Panc1 (cell line): ENCODE data around the gene CREB5. TPM values are rescaled to one million over a fixed set of nuclear protein-coding genes. Genes with fewer than 3 reads are reported as not detected.

ENCODE experiments used
- ATAC-seq: fragments of 200-7000 bp; cut with Tn5 transposase; 2 replicates; pipeline ENCODE4 v1.9.1; 2020; ENCODE audit warnings: mild to moderate bottlenecking, moderate library complexity
- BruUV-seq: library from RNA; stranded (reverse); fragments of 400-500 nt; replicated peaks from 2 replicates; lab custom pipeline; 2021; lab: Mats Ljungman, UMichigan
- CTCF ChIA-PET: fragments of 300-600 bp; sonication (Branson Sonifier 250); formaldehyde crosslinking; loops from one replicate; lab custom pipeline; 2022; ENCODE audit warnings: antibody characterized with exemption; lab: Charles Lee
- POLR2A ChIA-PET: fragments of 300-600 bp; sonication (Branson Sonifier 250); formaldehyde crosslinking; loops from one replicate; lab custom pipeline; 2022; ENCODE audit warnings: antibody characterized with exemption; lab: Charles Lee
- DNase-seq: peaks from one replicate; pipeline ENCODE4 v3.0.0-alpha.2; 2010; ENCODE audit warnings: low read depth, low spot score
- H3K27ac ChIP-seq: 2 replicates; pipeline ENCODE4 v1.5.1; 2011; ENCODE audit warnings: mild to moderate bottlenecking, low read length, inconsistent platforms
- H3K27me3 ChIP-seq: fragments of 200-500 bp; sonication (Bioruptor generic); 2 replicates; pipeline ENCODE4 v1.6.0; 2014; ENCODE audit warnings: low read length, inconsistent platforms; ENCODE audit not compliant: control insufficient read depth, insufficient read depth
- H3K36me3 ChIP-seq: fragments of 200-500 bp; sonication (Bioruptor generic); 2 replicates; pipeline ENCODE4 v1.5.1; 2014; ENCODE audit warnings: inconsistent platforms, mild to moderate bottlenecking, low read length, moderate library complexity; ENCODE audit not compliant: control insufficient read depth, insufficient read depth
- H3K4me1 ChIP-seq: 2 replicates; pipeline ENCODE4 v1.5.1; 2011; ENCODE audit warnings: inconsistent platforms, mild to moderate bottlenecking, low read length, moderate library complexity; ENCODE audit not compliant: control insufficient read depth, insufficient read depth
- H3K4me3 ChIP-seq, 2 experiments: 2 replicates each; pipeline ENCODE4 v1.5.1; 2011 to 2012; ENCODE audit warnings: low read depth in 2 of 2, low read length in 2 of 2, mild to moderate bottlenecking in 2 of 2, inconsistent platforms in 1 of 2, moderate library complexity in 1 of 2
- H3K9me3 ChIP-seq: fragments of 200-500 bp; sonication (Bioruptor generic); 2 replicates; pipeline ENCODE4 v1.5.1; 2014; ENCODE audit warnings: low read depth, mild to moderate bottlenecking, inconsistent platforms, low read length, moderate library complexity; ENCODE audit not compliant: control insufficient read depth, insufficient read depth
- CTCF ChIP-seq: fragments of 450-650 bp; IDR thresholded peaks from 2 replicates; pipeline ENCODE4 v1.5.1; 2017; ENCODE audit warnings: mild to moderate bottlenecking
- POLR2AphosphoS5 ChIP-seq: IDR thresholded peaks from 2 replicates; pipeline ENCODE4 v1.6.1; 2012; ENCODE audit warnings: mild to moderate bottlenecking, low read depth, low read length, moderate library complexity
- REST ChIP-seq, 2 experiments: IDR thresholded peaks; 2 replicates each; pipeline ENCODE4 v1.6.1; 2011 to 2012; ENCODE audit warnings: low read depth in 2 of 2, control low read depth in 1 of 2, low read length in 1 of 2, mild to moderate bottlenecking in 1 of 2, moderate library complexity in 1 of 2; ENCODE audit not compliant: insufficient read depth in 1 of 2
- SIN3A ChIP-seq: IDR thresholded peaks from 2 replicates; pipeline ENCODE4 v1.6.1; 2012; ENCODE audit warnings: low read depth, mild to moderate bottlenecking, low read length, moderate library complexity, borderline replicate concordance; ENCODE audit not compliant: insufficient read depth
- TCF7L2 ChIP-seq: IDR thresholded peaks from 2 replicates; pipeline ENCODE4 v1.6.1; 2011; ENCODE audit warnings: mild to moderate bottlenecking, low read depth, low read length, inconsistent platforms
- in situ Hi-C: cut with HindIII; loops from 2 replicates; pipeline ENCODE4 v1.10.0; 2016; ENCODE audit warnings: low sequenced_read_pairs, low pct_unique_long_range_greater_than_20kb
- intact Hi-C: fragments of 100-400 bp; cut with micrococcal nuclease; formaldehyde crosslinking; loops from one replicate; pipeline ENCODE4 v1.10.0; 2022; ENCODE audit not compliant: unreplicated experiment
- total RNA-seq: library from RNA; stranded (reverse); gene quantifications from one replicate; pipeline ENCODE4 v1.2.1, GENCODE V29; 2021; ENCODE audit not compliant: unreplicated experiment

The CREB5 gene
- total RNA-seq, 1 experiment from 2014 or later, result 3.1 TPM

- BruUV-seq, result no TSS peak
- no peaks in the 10 kb centered on the region for H3K36me3 ChIP-seq
- H3K27me3 ChIP-seq, result no peaks in the 10 kb centered on the region
- DNase-seq (no peak), ATAC-seq (no peak)
- H3K9me3 ChIP-seq, result no peaks in the 10 kb centered on the region
- no peak overlapping the region for H3K27ac ChIP-seq
- ChIA-PET POLR2A (no interaction called here), CTCF (no interaction called here)
- TF ChIP-seq REST (IDR thresholded peaks at IDR 0.05; ENCODE audit: insufficient read depth in 1 of 2, low read depth in 2 of 2, low read length in 1 of 2) (no peak), SIN3A (no peak), TCF7L2 (no peak), CTCF (no peak), POLR2AphosphoS5 (no peak)
- in situ Hi-C loops, result no loop called here
- H3K4me3 ChIP-seq, result no peak overlapping the region
- intact Hi-C loops, result no loop called here
- H3K4me1 ChIP-seq, result no peaks in the 10 kb centered on the region
Observed at GRCh38 chr7:28702171-28702570, 289.9 kb downstream of the CREB5 start.

GRCh38 chr7:28703037-28703765 is 290.9 kb downstream of the CREB5 start:
- no peaks in the 10 kb centered on the region for H3K36me3 ChIP-seq
- H3K4me3 ChIP-seq, result no peak overlapping the region
- in situ Hi-C loops, result no loop called here
- no peak for ATAC-seq
- POLR2A ChIA-PET, result no interaction called here
- H3K9me3 ChIP-seq, result no peaks in the 10 kb centered on the region
- TF ChIP-seq POLR2AphosphoS5, result no peak
- TF ChIP-seq CTCF, result no peak
- TF ChIP-seq SIN3A, result no peak
- TF ChIP-seq REST (IDR thresholded peaks at IDR 0.05; ENCODE audit: insufficient read depth in 1 of 2, low read depth in 2 of 2, low read length in 1 of 2), result no peak
- no peak for TF ChIP-seq TCF7L2
- DNase-seq, result no peak
- no peak overlapping the region for H3K27ac ChIP-seq
- H3K4me1 ChIP-seq, result no peaks in the 10 kb centered on the region
- H3K27me3 ChIP-seq, result no peaks in the 10 kb centered on the region
- CTCF ChIA-PET, result interaction anchor here (0.6 kb wide), 1 partner anchor 1982 kb away, joined by 3 read pairs; no protein-coding TSS in a partner anchor
- BruUV-seq, result no TSS peak
- intact Hi-C loops, result no loop called here
